ENCODE data around the gene AKR7A3. TPM values are rescaled to one million over a fixed set of nuclear protein-coding genes. Genes with fewer than 3 reads are reported as not detected.

AKR7A3 gene
- total RNA-seq, 1 experiment from 2014 or later: 2.8 TPM

- Mint-ChIP-seq H3K9me3 (ENCODE audit: unreplicated experiment) (no peaks in the 10 kb centered on the region), H3K4me3 (ENCODE audit: unreplicated experiment) (no peak overlapping the region), H3K36me3 (ENCODE audit: insufficient read depth, unreplicated experiment) (peaks cover 53% of the 10 kb centered on the region), H3K27me3 (ENCODE audit: insufficient read depth, unreplicated experiment) (no peaks in the 10 kb centered on the region), H3K27ac (ENCODE audit: unreplicated experiment) (no peak overlapping the region), H3K4me1 (ENCODE audit: low read depth, unreplicated experiment) (peaks cover 6% of the 10 kb centered on the region)
- intact Hi-C loops (cut with micrococcal nuclease; ENCODE audit: unreplicated experiment): no loop called here
- TF ChIP-seq CTCF (IDR thresholded peaks at IDR 0.05; ENCODE audit: insufficient read depth in 1 of 2, low read depth in 1 of 2, low read length in 1 of 2, severe bottlenecking in 1 of 2, unreplicated experiment in 1 of 2): no peak
- POLR2A ChIA-PET: no interaction called here
- no peaks in the 10 kb centered on the region for H3K9me3 ChIP-seq
- H3K4me3 ChIP-seq (ENCODE audit: low read depth, low read length): no peak overlapping the region
- no peak for DNase-seq
- H3K36me3 ChIP-seq (ENCODE audit: control insufficient read depth, insufficient read depth, low read length): peaks cover under 1% of the 10 kb centered on the region
- no TSS peak for BruUV-seq (replicated peaks)
- H3K4me1 ChIP-seq: peaks cover 3% of the 10 kb centered on the region; the same call in 1 of the 2 replicates
- CTCF ChIA-PET: no interaction called here
- no peaks in the 10 kb centered on the region for H3K27me3 ChIP-seq (replicated peaks; ENCODE audit: control insufficient read depth, insufficient read depth, low read length)
These were observed 48.0 kb upstream of the AKR7A3 start for GRCh38 chr1:19336543-19336942.

GRCh38 chr1:19333587-19334354, 45.2 kb upstream of the AKR7A3 start:
- ChIA-PET CTCF (no interaction called here), POLR2A (no interaction called here)
- no peak for DNase-seq
- Histone ChIP-seq H3K4me1 (peaks cover 3% of the 10 kb centered on the region; the same call in 1 of the 2 replicates), H3K36me3 (ENCODE audit: control insufficient read depth, insufficient read depth, low read length) (no peaks in the 10 kb centered on the region; the same call in 1 of the 2 replicates), H3K27me3 (replicated peaks; ENCODE audit: control insufficient read depth, insufficient read depth, low read length) (no peaks in the 10 kb centered on the region), H3K9me3 (no peaks in the 10 kb centered on the region), H3K4me3 (ENCODE audit: low read depth, low read length) (no peak overlapping the region)
- intact Hi-C loops (cut with micrococcal nuclease; ENCODE audit: unreplicated experiment): no loop called here
- no TSS peak for BruUV-seq (replicated peaks)
- Mint-ChIP-seq H3K9me3 (ENCODE audit: unreplicated experiment) (no peaks in the 10 kb centered on the region), H3K36me3 (ENCODE audit: insufficient read depth, unreplicated experiment) (peaks cover 48% of the 10 kb centered on the region), H3K27ac (ENCODE audit: unreplicated experiment) (no peak overlapping the region), H3K4me1 (ENCODE audit: low read depth, unreplicated experiment) (peaks cover 6% of the 10 kb centered on the region), H3K4me3 (ENCODE audit: unreplicated experiment) (no peak overlapping the region), H3K27me3 (ENCODE audit: insufficient read depth, unreplicated experiment) (no peaks in the 10 kb centered on the region)
- no peak for TF ChIP-seq CTCF (IDR thresholded peaks at IDR 0.05; ENCODE audit: insufficient read depth in 1 of 2, low read depth in 1 of 2, low read length in 1 of 2, severe bottlenecking in 1 of 2, unreplicated experiment in 1 of 2)

- ChIA-PET CTCF (no interaction called here), POLR2A (no interaction called here)
- Histone ChIP-seq H3K4me3 (ENCODE audit: low read depth, low read length) (no peak overlapping the region), H3K4me1 (no peaks in the 10 kb centered on the region; the same call in 1 of the 2 replicates), H3K9me3 (no peaks in the 10 kb centered on the region), H3K27me3 (replicated peaks; ENCODE audit: control insufficient read depth, insufficient read depth, low read length) (no peaks in the 10 kb centered on the region), H3K36me3 (ENCODE audit: control insufficient read depth, insufficient read depth, low read length) (no peaks in the 10 kb centered on the region; the same call in 1 of the 2 replicates)
- Mint-ChIP-seq H3K27ac (ENCODE audit: unreplicated experiment) (no peak overlapping the region), H3K27me3 (ENCODE audit: insufficient read depth, unreplicated experiment) (no peaks in the 10 kb centered on the region), H3K4me1 (ENCODE audit: low read depth, unreplicated experiment) (no peaks in the 10 kb centered on the region), H3K36me3 (ENCODE audit: insufficient read depth, unreplicated experiment) (peaks cover 43% of the 10 kb centered on the region), H3K9me3 (ENCODE audit: unreplicated experiment) (no peaks in the 10 kb centered on the region), H3K4me3 (ENCODE audit: unreplicated experiment) (no peak overlapping the region)
- no peak for DNase-seq
- no peak for TF ChIP-seq CTCF (IDR thresholded peaks at IDR 0.05; ENCODE audit: insufficient read depth in 1 of 2, low read depth in 1 of 2, low read length in 1 of 2, severe bottlenecking in 1 of 2, unreplicated experiment in 1 of 2)
- no TSS peak for BruUV-seq (replicated peaks)
- intact Hi-C loops (cut with micrococcal nuclease; ENCODE audit: unreplicated experiment): no loop called here
These were observed 44.3 kb upstream of the AKR7A3 start for GRCh38 chr1:19332832-19333231.

Data from Caco-2 (cell line).